HS-5 (cell line): ENCODE results near the gene SHB.
"Not testable (repeated sequence)": the region's sequence is repeated elsewhere in the genome, so short reads cannot be mapped to it uniquely, and the experiment has no call there.

Source experiments
- DNase-seq: peaks from one replicate; pipeline ENCODE4 v3.0.0-alpha.2; 2012; ENCODE audit warnings: low read depth

SHB gene

GRCh38 chr9:37916471-37917312 lies 152.3 kb downstream of the SHB start:
- no peak for DNase-seq

- no peak for DNase-seq
These were observed 153.0 kb downstream of the SHB start for GRCh38 chr9:37915911-37916470.

GRCh38 chr9:37914701-37915358 lies 154.2 kb downstream of the SHB start:
- no peak for DNase-seq

GRCh38 chr9:37914154-37914551 lies 154.9 kb downstream of the SHB start:
- DNase-seq: no peak

GRCh38 chr9:37913480-37914153 lies 155.4 kb downstream of the SHB start:
- peak; percentile 70 for DNase-seq

- DNase-seq: no peak
These were observed 157.8 kb downstream of the SHB start for GRCh38 chr9:37911271-37911681.

- no peak for DNase-seq
These were observed 158.8 kb downstream of the SHB start for GRCh38 chr9:37910271-37910670.

- DNase-seq: not testable (repeated sequence)
These were observed 159.2 kb downstream of the SHB start for GRCh38 chr9:37909836-37910235.

- no peak for DNase-seq
These were observed 159.7 kb downstream of the SHB start for GRCh38 chr9:37909326-37909725.

- no peak for DNase-seq
These were observed 160.3 kb downstream of the SHB start for GRCh38 chr9:37908698-37909186.

- no peak for DNase-seq
These were observed 160.7 kb downstream of the SHB start for GRCh38 chr9:37908283-37908682.

GRCh38 chr9:37906312-37907239 lies 162.5 kb downstream of the SHB start:
- DNase-seq: no peak

- DNase-seq: no peak
These were observed 163.3 kb downstream of the SHB start for GRCh38 chr9:37905776-37906175.

- no peak for DNase-seq
These were observed 163.9 kb downstream of the SHB start for GRCh38 chr9:37905131-37905505.

- DNase-seq: no peak
These were observed 164.4 kb downstream of the SHB start for GRCh38 chr9:37904445-37905130.

GRCh38 chr9:37903647-37904444 lies 165.2 kb downstream of the SHB start, which contains the start of gene SLC25A51:
TSS of gene SLC25A51 (minus strand) at chr9:37904127. CDS start at chr9:37888550, 15,577 bp downstream.
- peak; percentile 61 for DNase-seq

GRCh38 chr9:37902796-37903646 lies 166.0 kb downstream of the SHB start:
- no peak for DNase-seq

- DNase-seq: no peak
These were observed 166.9 kb downstream of the SHB start for GRCh38 chr9:37902131-37902530.

GRCh38 chr9:37899041-37899440 lies 170.0 kb downstream of the SHB start:
- no peak for DNase-seq
